HK-2 (cell line): ENCODE data around the gene PIK3R2.
"Not testable (repeated sequence)": the region's sequence is repeated elsewhere in the genome, so short reads cannot be mapped to it uniquely, and the experiment has no call there.

Source experiments
- DNase-seq: peaks from one replicate; pipeline ENCODE4 v3.0.0-alpha.2; 2018; ENCODE audit not compliant: unreplicated experiment

The PIK3R2 gene

DNA sequence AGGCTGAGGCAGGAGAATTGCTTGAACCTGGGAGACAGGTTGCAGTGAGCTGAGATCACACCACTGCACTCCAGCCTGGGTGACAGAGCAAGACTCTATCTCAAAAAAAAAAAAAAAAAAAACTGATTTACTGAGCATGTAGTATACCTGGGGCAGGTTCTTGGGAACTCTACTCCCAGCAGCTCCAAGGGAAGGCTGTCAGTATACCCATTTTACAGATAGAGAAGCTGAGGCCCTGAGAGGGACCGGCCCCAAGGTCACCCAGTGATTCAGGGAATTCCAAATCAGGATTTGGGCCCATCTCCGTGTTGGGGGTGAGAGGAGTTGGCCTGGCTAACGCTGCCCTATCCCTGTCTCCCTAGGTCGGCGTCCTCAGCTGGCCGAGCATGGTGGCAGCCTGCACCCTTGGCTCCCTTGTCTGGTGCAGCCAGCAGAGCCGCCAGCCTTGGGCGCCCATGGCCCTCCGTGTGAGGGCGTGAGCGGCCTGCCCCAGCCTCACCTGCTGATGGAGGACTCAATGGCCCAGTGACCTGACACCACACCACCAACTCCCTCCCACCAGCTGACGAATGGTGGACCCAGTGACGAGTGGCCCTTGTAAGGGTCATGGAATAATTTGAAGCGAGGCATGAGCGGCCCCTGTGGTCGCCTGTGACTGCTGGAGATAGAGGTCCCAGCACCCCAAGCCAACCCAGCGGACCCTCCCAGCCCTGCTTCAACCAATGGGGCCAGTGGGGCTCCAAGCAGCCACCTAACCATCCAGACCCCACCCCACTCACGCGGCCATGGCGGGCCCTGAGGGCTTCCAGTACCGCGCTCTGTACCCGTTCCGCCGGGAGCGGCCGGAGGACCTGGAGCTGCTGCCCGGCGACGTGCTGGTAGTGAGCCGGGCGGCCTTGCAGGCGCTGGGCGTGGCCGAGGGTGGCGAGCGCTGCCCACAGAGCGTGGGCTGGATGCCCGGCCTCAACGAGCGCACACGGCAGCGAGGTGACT is 2.4 kb downstream of the PIK3R2 start:
- no peak for DNase-seq

DNA sequence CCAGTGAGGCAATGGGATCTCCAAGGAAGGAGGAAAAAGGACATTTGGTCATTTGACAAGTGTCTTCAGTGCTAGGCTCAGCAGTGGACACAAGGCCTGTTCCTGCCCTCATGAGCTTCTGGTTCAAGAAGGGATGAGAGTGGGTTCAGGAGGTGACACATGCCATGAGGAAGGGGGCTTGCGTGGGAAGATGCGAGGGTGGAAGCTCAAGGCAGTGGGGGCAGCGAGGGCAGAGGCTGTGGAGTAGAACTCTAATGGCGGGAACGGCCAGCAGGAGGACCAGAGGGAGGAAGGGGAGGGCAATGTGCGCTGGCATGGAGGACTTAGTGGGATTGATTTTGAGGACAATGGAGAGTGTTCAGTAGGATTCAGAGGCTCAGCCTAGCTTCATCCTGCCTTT is 3.3 kb downstream of the PIK3R2 start:
- no peak for DNase-seq

DNA sequence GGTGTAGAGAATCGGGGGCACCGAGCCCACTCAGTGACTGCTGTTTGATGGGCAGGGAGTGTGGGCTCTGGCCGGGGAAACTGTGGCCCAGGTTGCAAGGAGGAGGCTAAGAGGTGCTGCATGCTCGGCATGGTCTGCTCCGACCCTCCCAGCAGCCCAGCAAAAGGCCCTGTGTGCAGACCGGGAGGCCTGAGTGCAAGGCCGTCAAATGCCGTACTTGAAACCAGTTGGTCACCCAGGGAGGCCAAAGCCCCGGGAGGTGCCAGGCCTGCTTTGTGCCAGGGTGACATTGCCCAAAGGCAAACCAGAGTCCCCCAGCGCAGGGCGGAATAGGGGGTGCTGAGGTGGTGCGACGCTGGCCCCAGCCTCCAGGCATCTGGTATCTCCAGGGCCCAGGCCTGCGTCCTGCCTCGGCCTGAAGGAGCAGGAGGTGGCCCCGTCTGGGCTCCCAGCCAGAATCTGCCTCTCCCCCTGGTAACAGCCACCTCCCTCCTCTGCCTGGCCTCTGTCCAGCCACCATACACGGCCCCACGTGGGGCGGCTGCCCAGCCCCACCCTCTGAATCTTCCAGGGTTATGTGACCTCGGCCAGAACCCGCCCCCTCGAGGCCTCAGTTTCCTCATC is 4.0 kb downstream of the PIK3R2 start:
- DNase-seq = peak; percentile 82

DNA sequence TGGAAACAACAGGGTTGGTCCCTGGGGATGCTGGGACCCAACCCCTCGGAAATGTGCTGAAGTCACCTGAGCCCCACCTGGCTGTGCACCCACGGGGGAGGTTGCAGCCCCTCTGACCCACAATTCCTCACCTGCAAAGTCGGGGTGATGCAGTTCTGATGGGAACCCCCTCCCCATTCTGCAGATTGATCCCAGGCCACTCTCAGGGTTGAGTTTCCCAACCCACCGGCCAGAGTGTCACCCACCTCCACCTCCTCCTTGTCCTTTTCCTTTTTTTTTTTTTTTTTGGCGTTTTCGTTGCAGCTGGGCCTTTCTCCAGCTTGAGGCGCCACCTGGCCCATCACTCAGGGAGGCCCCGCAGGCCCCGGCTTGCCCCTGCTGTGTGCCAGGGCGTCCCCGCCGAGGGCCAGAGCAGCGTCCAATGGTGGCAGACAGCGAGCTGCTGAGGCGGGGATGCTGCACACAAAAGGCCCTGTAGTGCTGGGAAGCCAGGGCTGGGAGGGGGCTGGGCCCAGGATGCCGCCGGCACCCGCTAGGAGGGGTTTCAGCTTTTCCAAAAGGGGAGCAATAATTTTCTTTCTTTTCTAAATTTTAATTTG is 4.6 kb downstream of the PIK3R2 start:
- DNase-seq = no peak

DNA sequence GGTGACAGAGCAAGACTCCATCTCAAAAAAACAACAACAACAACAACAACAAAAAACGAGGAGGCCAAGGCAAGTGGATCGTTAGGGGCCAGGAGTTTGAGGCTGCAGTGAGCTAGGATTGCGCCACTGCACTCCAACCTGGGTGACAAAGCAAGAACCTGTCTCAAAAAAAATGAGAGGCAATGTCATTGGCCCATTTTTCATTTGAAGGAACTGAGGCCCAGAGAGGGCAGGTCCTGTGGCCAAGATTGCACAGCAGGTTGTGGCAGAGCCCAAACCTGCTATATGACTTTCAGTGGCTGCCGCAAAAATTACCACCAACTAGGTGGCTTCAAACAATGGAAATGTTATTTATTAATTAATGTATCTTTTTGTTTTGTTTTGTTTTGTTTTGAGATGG is 5.5 kb downstream of the PIK3R2 start:
- DNase-seq = no peak

DNA sequence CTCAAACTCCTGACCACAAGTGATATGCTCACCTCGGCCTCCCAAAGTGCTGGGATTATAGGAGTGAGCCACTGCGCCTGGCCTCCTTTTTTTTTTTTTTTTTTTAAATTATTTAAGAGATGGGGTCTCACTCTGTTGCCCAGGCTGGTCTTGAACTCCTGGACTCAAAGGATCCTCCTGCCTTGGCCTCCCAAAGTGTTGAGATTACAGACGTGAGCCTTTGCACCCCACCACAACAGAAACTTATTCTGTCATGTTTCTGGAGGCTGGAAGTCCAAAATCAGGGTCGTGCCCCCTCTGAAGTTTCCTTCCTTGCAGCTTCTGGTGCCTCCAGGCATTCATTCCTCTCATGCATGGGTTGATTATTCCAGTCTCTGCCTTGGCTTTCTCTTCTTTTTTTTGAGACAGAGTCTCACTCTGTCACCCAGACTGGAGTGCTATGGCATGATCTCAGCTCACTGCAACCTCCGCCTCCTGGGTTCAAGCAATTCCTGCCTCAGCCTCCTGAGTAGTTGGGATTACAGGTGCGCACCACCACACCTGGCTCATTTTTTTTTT is 6.2 kb downstream of the PIK3R2 start:
- not testable (repeated sequence) for DNase-seq

DNA sequence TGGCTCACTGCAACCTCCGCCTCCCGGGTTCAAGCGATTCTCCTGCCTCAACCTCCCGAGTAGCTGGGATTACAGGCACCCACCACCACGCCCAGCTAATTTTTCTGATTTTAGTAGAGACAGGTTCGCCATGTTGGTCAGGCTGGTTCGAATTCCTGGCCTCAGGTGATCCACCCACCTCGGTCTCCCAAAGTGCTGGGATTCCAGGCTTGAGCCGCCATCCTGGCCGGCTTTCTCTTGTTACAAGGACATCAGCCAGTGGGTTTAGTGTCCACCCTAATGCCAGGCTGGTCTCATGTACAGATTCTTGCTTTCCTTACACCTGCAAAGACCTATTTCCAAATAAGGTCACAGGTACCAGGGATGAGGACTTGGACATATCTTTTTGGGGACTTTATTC is 6.8 kb downstream of the PIK3R2 start:
- no peak for DNase-seq

DNA sequence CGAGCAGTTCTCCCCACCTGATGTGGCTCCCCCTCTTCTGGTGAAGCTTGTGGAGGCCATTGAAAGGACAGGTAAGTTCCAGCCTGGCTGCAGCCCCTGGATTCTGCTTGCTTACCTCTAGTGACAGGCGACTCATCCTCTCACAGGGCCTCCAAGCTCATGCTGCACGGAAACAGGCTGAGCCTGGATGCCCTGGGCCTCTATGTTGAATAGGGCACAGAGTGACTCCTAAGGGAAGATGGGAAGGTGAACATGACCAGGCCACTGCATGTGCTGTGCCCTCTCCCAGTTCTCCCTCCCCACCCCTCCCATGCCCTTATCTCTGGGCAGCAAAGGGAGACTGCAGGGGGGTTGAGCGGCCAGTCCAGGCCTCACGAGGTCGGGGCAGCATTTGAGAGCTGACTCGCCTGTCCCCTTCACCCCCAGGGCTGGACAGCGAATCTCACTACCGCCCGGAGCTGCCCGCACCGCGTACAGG is 7.6 kb downstream of the PIK3R2 start:
- DNase-seq = no peak

DNA sequence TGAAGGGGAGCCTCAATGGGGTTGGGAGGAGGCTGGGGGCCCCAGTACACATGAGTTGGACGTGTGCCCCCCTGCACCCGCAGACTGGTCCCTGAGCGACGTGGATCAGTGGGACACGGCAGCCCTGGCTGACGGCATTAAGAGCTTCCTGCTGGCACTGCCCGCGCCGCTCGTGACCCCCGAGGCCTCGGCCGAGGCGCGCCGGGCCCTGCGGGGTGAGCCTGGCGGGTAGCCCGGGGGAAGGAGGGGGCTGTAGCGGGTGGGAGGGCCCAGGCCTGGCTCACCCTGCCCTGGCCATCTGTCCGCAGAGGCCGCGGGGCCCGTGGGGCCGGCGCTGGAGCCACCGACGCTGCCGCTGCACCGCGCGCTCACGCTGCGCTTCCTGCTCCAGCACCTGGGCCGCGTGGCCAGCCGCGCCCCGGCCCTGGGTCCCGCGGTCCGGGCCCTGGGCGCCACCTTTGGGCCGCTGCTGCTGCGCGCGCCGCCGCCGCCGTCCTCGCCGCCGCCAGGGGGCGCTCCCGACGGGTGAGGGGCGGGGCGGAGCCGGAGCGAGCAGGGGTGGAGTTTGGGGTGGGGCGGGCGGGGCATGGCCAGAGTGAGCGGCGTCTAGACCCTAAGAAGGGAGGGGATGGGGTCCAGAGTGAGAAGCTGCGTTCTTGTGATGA is 8.1 kb downstream of the PIK3R2 start:
- DNase-seq = peak; percentile 82

DNA sequence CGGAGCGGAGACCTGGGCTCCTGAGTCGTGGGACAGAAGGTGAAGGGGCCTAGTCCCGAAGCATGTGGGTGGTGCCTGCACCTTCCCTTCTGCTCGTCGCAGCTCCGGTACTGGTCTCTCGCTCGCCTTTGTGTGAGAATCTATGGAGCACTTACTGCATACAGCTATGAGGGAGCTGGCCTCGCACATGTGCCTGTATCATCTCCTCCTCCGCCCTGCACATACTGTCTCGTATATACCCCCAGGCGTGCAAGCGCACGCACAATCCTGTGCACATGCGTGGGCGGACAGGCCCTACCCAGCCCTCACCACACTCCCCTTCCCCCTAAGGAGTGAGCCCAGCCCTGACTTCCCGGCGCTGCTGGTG is 8.7 kb downstream of the PIK3R2 start:
- DNase-seq = no peak

DNA sequence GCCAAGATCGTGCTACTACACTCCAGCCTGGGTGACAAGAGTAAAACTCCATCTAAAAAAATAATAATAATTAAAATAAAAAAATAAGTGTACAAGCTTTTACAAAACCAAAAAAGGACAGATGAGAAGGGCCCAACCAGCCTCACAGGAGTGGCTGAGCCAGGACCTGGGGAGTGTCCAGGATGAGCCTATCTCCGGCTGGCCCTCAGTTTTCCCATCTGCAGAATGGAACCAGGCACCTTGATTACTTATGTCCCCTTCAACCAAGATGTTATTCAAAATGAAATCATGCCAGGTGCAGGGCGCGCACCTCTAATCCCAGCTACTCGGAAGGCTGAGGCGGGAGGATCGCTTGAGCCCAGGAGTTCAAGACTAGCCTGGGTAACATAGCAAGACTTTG is 11.1 kb downstream of the PIK3R2 start:
- no peak for DNase-seq

DNA sequence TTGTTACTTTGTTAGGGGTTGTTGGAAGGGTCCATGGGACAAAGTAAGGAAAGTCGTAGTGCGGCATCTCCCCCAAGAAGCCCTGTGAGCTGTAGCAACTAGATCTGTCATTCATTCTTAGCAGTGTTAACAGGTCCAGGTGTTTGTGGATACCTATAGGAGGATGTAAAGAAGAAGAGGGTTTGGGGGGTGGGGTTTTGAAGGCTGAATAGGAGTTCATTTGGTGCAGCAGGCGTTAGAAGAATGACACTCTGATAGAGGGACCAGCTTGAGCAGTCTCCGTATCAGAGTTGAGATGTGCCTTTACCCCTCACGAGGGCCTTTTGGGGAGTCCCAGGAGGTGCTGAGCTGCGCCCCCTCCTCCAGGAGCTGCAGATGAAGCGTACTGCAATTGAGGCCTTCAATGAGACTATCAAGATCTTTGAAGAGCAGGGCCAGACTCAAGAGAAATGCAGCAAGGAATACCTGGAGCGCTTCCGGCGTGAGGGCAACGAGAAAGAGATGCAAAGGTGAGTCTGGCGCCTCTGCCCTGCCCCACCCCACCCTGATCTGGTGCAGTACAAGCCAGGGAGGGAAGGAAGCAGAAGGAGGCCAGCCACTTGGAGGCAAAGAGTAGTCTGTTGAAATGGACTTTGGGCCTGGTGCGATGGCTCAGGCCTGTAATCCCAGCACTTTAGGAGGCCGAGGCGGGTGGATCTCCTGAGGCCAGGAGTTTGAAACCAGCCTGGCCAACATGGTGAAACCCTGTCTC is 13.0 kb downstream of the PIK3R2 start:
- no peak for DNase-seq

DNA sequence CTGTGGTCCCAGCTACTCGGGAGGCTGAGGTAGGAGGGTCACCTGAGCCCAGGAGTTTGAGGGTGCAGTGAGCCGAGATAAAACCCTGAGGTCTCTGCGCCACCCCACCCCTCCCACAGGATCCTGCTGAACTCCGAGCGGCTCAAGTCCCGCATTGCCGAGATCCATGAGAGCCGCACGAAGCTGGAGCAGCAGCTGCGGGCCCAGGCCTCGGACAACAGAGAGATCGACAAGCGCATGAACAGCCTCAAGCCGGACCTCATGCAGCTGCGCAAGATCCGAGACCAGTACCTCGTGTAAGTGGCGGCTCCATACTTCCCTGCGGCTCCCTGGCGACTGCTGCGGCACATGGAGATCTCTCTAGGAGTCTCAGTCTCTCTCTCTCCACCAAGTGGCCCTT is 14.0 kb downstream of the PIK3R2 start:
- DNase-seq = no peak

DNA sequence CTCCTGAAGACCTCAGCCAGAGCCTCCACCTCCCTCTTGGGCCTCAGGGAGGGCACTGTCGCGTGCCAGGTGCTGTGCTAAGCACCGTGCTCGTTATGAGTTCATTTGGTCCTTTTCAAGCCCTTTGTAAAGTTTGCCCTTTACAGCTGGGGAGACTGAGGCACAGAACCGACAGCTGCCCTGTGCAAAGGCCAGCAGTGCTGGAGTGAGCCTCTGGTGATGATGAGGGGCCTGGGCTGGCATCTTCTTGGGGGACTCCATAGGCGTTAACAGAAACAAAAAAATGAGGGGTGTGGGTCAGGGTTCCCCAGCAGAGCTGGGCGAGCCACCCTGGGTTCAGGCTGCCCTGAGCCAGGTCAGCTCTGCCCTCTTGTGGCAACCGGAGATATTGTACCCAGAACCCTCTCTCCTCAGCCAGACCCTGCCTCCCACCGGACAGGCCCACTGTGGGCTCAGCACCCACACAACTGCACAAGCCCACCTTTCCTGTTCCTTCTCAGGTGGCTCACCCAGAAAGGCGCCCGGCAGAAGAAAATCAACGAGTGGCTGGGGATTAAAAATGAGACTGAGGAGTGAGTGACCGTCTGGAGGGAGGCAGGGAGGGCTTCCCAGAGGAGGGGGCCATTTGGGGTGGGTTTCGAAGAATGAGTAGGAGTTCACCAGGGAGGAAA is 15.1 kb downstream of the PIK3R2 start:
- no peak for DNase-seq

DNA sequence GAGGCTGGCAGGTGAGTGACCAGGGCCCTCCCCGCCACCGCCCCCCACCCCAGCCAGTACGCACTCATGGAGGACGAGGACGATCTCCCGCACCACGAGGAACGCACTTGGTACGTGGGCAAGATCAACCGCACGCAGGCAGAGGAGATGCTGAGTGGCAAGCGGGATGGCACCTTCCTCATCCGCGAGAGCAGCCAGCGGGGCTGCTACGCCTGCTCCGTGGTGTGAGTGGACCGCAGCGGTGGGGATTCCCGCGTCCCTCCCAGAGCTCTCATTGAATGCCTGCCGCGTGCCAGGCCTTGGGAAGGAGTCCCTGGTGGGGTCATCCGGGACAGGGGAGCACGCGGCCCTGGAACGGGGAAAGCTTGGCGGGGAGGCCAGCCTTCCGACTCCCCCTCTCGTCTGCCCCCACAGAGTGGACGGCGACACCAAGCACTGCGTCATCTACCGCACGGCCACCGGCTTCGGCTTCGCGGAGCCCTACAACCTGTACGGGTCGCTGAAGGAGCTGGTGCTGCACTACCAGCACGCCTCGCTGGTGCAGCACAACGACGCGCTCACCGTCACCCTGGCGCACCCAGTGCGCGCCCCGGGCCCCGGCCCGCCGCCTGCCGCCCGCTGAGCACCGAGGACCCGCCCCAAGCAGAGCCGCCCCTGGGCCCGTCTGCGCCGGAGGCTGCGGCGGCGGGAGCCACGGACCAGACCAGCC is 15.9 kb downstream of the PIK3R2 start:
- DNase-seq = no peak

DNA sequence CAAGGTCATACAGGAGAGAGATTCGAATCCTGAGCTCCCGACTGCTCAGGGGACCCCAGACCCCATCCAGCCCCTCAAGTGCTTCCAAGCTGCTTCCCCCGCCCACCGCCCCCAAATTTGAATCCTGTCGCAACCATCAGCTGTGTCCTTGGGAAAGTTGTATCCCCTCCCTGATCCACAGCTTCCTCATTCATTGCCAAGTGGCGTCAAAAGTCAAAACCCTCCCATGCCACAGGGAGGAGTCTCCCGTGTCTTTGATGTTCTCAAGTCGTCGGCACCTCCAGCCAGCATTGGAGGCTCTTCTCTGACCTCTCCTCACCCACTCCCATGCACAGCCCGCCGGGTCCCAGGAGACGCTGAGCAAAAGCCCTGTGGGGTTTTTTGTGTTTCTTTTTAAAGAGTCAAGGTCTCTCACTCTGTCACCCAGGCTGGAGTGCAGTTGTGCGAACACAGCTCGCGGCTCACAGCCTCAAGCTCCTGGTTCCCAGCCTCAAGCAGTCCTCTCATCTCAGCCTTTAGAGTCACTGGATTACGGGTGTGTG is 17.8 kb downstream of the PIK3R2 start:
- no peak for DNase-seq

DNA sequence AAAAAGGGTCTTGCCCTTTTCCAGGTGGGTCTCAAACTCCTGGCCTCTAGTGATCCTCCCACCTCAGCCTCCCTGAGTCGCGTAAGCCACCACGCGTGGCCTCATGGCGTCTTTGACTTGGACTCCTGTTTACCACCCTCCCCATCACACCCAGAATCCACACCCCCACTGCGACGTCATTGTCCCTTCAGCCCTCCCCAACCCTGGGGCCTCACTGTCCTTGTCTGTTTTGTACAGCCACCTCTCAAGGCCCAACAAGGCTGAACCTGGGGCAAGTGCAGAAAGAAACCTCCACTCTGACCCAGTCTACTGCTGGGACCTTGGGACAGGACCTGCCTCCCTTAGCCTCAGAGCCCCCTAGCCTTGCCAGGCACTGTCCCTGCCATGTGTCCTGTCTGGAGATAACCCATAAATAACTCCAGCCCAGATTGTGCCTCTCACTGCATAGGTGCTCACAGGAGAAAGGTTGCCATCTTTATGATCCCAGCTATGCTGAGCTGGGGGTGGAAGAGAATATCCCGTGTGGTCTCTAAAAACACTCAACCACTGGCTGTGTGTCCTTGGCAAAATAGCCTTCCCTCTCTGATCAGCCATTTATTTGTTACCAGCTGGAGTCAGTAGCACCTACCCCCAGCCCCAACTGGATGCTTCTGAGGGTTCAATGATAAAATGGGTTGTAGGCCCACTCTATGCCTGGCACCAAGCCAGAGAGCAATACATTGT is 18.8 kb downstream of the PIK3R2 start:
- DNase-seq = no peak

DNA sequence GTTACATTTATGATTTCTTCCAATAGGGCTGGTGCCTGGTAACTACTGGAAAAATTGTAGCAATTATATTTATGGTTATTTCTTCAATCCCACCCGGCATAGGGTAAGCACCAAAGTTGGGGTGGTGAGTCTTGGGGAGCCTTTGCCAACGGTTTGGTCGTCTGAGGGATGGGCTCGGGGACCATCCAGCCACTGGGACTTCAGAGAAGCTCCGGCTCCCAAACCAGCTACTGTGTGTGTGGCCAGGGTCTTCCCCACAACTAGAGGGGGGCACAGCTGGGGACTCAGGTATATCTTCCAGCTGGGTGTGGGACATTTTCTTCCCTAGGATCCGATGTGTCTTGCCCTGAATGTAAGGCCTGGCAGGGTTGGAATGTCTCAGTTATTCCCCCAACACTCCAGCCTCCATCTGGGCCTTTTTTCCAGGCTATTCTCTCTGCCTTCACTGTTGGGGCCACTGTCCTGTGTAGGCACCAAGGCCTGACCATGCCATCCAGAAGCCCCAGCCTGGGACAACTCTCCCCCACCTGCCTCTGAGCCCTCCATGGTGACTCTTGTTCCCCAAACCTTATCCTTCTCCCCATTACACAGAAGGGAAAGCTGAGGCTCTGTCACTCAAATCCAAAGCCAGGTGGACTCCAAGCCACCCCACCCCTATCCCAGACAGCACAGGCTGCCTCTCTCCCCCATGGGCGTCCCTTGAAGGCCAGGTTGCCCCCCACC is 19.5 kb downstream of the PIK3R2 start:
- DNase-seq = no peak
